ENCODE results near the gene GOLGA8T. TPM values are rescaled to one million over a fixed set of nuclear protein-coding genes. Genes with fewer than 3 reads are reported as not detected.
"Not testable (repeated sequence)": the region's sequence is repeated elsewhere in the genome, so short reads cannot be mapped to it uniquely, and the experiment has no call there.

Gene GOLGA8T
- total RNA-seq (2014; rRNA removed; shearing (Covaris generic)) = not detected in 2 replicates

DNA sequence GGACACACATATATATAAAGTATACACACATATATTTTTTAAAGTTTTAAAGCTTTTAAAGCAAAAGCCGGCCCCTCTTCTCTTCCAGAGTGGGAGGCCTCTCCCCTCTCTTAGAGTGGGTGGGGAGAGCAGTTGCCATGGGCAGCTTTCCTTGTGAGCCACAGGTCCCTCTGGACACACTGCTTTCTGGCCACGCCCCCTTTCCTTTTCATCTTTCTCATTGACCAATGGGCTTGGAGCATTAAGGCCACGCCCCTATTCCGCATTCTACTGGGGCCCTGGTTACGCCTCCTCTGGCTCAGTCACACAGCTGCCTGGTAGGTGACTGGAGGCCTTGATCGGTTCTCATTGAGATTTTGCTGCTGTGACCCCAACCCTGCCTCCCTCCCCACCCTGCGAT lies at the start of gene GOLGA8T:
Gene GOLGA8T, plus strand, starts transcription at position 301 of the 400 bp plus-strand sequence. Its CDS starts 98 bp downstream, at position 399.
- in situ Hi-C loops (cut with HindIII; ENCODE audit: low sequenced_read_pairs); DNase-seq (ENCODE audit: low spot score): not testable (repeated sequence)

DNA sequence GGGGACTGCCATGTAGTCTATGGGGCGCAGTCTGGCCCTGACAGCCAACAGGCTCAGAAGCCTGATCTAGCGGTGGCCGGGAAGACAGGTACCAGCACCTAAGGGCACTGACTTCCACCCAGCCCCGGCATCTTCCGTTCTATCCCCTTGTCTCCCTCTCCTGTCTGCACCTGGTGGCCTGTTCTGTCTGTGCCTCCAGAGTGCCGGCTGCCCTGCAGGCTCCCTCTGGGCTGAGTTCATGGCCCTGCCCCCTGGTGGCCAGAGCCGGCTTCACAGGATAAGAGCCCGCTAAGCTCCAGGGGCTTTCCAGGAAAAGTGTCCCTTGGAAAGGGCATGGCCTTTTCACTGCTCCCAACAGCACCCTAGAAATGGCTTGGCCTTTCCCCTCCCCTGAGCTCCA lies 37.0 kb upstream of the GOLGA8T start:
- in situ Hi-C loops (cut with HindIII; ENCODE audit: low sequenced_read_pairs) = not testable (repeated sequence)

GRCh38 chr15:30102890-30103289 lies 32.0 kb upstream of the GOLGA8T start:
- in situ Hi-C loops (cut with HindIII; ENCODE audit: low sequenced_read_pairs); DNase-seq (ENCODE audit: low spot score): not testable (repeated sequence)

More for the DNA sequence above, 37.0 kb upstream of the GOLGA8T start:
- DNase-seq (ENCODE audit: low spot score) = not testable (repeated sequence)

DNA sequence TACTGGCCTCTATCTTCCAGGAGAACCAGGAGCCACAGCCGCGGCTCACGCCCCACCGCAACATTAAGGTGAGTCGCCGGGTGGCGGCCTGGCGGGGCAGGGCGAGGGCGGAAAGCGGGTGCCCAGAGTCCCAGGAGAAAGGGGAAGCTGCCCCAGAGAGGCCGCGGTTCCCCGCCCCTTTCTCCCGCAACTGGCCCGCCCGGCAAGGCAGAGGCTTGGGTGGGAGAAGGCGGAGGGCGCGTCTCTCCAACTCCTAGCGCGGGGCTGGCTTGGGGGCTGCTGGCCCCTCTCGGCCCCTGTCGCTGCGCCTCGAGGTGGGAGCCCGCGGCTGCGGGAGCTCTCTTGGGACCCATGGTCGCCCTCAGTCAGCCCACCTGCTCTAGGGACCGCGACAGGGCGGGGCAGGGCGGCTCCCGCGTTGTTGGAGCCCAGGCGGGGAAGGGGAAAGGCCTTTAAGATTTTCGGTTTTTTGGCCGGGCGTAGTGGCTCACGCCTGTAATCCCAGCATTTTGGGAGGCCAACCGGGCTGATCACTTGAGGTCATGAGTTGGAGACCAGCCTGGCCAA lies 30.8 kb upstream of the GOLGA8T start:
- in situ Hi-C loops (cut with HindIII; ENCODE audit: low sequenced_read_pairs); DNase-seq (ENCODE audit: low spot score): not testable (repeated sequence)

DNA sequence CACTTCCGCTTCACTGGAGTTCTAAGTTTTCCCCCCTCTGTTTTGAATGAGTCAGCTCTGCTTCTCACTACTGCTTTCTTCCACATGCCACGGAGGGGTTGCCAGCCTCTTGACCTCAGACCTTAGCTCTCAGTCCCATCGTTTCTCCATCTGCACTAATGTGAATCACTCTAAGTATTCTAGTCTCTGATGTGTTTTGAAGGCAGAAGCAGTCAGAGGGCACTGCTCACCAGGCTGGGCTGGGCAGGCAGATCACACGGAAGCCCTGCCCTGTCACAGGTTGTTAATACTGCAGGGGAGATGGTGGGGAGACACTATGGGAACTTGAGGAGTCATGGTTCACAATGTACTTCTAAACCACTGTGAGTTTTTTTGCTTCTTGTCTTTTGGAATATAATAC lies 24.3 kb upstream of the GOLGA8T start:
- in situ Hi-C loops (cut with HindIII; ENCODE audit: low sequenced_read_pairs); DNase-seq (ENCODE audit: low spot score): not testable (repeated sequence)

GRCh38 chr15:30130066-30130465 lies 4.8 kb upstream of the GOLGA8T start:
- in situ Hi-C loops (cut with HindIII; ENCODE audit: low sequenced_read_pairs) = not testable (repeated sequence)
- peak; percentile 0 for DNase-seq (ENCODE audit: low spot score)

- DNase-seq (ENCODE audit: low spot score); in situ Hi-C loops (cut with HindIII; ENCODE audit: low sequenced_read_pairs): not testable (repeated sequence)
Measured at GRCh38 chr15:30143246-30143645, 8.4 kb downstream of the GOLGA8T start.

GRCh38 chr15:30149891-30150290 lies 15.0 kb downstream of the GOLGA8T start:
- in situ Hi-C loops (cut with HindIII; ENCODE audit: low sequenced_read_pairs); DNase-seq (ENCODE audit: low spot score): not testable (repeated sequence)

GRCh38 chr15:30162479-30163357 lies 27.9 kb downstream of the GOLGA8T start:
- in situ Hi-C loops (cut with HindIII; ENCODE audit: low sequenced_read_pairs); DNase-seq (ENCODE audit: low spot score): not testable (repeated sequence)

DNA sequence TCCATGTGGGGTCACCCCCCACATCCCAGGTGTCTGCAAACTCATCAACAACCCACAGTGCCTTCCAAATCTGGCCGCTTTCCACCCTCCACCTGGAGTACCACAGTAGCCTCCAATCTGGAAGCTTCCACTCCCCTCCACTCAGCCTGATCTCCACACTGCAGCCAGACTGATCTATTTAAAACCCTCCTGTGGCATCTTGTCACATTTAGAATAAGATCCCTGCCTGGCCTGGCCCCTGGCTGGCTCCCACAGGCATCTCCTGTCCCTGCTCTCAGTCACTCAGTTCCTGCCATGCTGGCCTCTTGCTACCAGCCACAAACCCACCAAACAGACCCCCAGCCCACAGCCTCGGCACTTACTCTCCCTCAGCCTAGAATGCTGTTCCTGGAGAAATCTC lies 28.9 kb downstream of the GOLGA8T start:
- in situ Hi-C loops (cut with HindIII; ENCODE audit: low sequenced_read_pairs); DNase-seq (ENCODE audit: low spot score): not testable (repeated sequence)

- DNase-seq (ENCODE audit: low spot score); in situ Hi-C loops (cut with HindIII; ENCODE audit: low sequenced_read_pairs): not testable (repeated sequence)
Measured at GRCh38 chr15:30164257-30164656, 29.4 kb downstream of the GOLGA8T start.

- DNase-seq (ENCODE audit: low spot score); in situ Hi-C loops (cut with HindIII; ENCODE audit: low sequenced_read_pairs): not testable (repeated sequence)
Measured at GRCh38 chr15:30167403-30167802, 32.6 kb downstream of the GOLGA8T start.

DNA sequence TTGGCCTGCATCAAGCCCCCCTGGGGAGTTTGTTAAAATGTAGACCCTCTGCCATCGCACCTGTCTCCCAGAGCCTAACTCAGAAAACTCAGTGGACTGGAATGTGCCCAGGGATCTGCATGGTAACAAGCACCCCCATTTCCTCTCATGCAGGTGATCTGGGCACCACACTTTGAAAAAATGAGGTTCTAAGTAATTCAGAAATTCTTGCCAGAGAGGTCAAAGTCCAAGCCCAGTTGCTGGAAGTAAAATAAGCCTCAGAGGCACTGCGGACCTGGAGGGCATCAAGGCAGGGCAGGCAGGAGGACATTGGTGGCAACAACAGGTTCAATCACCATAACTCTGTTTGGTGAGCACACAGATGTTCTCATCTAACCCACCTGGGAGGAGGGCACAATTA lies 33.0 kb downstream of the GOLGA8T start:
- DNase-seq (ENCODE audit: low spot score); in situ Hi-C loops (cut with HindIII; ENCODE audit: low sequenced_read_pairs): not testable (repeated sequence)

GRCh38 chr15:30171452-30171851 lies 36.6 kb downstream of the GOLGA8T start:
- in situ Hi-C loops (cut with HindIII; ENCODE audit: low sequenced_read_pairs) = not testable (repeated sequence)

GRCh38 chr15:30173041-30173608 lies 38.3 kb downstream of the GOLGA8T start:
- in situ Hi-C loops (cut with HindIII; ENCODE audit: low sequenced_read_pairs); DNase-seq (ENCODE audit: low spot score): not testable (repeated sequence)

More at GRCh38 chr15:30171452-30171851, 36.6 kb downstream of the GOLGA8T start:
- DNase-seq (ENCODE audit: low spot score) = not testable (repeated sequence)

DNA sequence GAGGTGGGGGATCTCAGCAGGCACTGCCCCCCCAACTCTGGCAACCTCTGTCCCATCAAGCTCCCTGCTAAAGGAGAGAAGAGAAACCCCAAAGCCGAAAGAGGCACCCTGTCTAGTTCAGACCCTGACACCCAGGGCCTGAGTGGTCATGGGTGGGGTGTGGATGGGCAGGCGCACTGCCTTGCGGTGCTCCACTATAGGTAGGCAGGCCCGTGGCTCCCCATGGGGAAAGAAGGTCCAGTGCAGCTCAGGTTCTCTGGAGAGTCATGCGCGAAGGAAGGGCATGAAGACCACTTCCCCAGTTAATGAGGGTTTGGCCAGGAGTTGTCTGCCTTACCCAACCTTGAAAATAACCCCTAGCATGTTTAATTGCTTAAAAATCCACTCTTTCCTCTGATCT lies 40.4 kb downstream of the GOLGA8T start:
- DNase-seq (ENCODE audit: low spot score); in situ Hi-C loops (cut with HindIII; ENCODE audit: low sequenced_read_pairs): not testable (repeated sequence)

GRCh38 chr15:30176613-30177012 lies 41.8 kb downstream of the GOLGA8T start:
- in situ Hi-C loops (cut with HindIII; ENCODE audit: low sequenced_read_pairs); DNase-seq (ENCODE audit: low spot score): not testable (repeated sequence)

GRCh38 chr15:30179814-30180213 lies 45.0 kb downstream of the GOLGA8T start:
- DNase-seq (ENCODE audit: low spot score); in situ Hi-C loops (cut with HindIII; ENCODE audit: low sequenced_read_pairs): not testable (repeated sequence)

DNA sequence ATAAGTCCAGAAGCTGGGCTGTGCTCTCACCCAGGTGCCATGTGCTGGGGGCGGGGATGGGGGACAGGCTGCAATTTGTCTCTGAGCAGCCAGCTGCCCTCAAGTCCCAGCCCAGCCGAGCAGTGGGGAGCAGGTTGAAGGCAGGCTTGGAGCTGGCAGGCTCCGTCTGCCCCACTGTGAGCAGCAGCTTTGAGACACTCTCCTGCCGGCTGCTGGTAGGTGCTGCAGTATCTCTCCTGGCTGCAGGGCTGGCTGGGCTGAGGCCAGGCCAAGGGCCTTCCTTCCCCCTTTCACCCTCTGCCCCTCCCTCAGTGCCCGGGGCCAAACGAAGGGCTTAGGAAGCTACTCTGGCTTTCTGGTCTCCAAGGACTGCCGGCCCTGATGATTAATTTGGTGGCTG lies 50.6 kb downstream of the GOLGA8T start:
- DNase-seq (ENCODE audit: low spot score); in situ Hi-C loops (cut with HindIII; ENCODE audit: low sequenced_read_pairs): not testable (repeated sequence)

GRCh38 chr15:30187429-30187828 lies 52.6 kb downstream of the GOLGA8T start:
- in situ Hi-C loops (cut with HindIII; ENCODE audit: low sequenced_read_pairs); DNase-seq (ENCODE audit: low spot score): not testable (repeated sequence)

Data from G401 (cell line).